NCI-H748 (cell line): ENCODE data around the gene LIMA1.
"Not testable (repeated sequence)": the region's sequence is repeated elsewhere in the genome, so short reads cannot be mapped to it uniquely, and the experiment has no call there.

ENCODE experiments used
- DNase-seq: peaks from one replicate; lab custom pipeline; 2025; ENCODE audit not compliant: unreplicated experiment; lab: John Stamatoyannopoulos, UW

The LIMA1 gene

DNA sequence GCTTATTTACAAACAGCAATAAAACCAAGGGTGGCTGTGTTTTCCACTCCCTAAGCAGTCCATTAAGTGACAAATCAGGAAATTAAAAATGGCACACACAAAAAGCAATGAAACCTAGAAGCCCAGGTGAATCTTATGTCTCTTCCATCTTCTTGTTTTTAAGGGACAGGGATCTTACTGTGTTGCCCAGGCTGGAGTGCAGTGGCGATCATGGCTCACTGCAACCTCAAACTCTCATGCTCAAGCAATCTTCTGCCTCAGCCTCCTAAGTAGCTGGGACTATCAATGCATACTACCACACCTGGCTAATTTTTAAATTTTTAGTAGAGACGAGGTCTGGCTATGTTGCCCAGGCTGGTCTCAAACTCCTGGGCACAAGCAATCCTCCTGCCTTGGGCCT, 63.8 kb downstream of the LIMA1 start:
- no peak for DNase-seq

DNA sequence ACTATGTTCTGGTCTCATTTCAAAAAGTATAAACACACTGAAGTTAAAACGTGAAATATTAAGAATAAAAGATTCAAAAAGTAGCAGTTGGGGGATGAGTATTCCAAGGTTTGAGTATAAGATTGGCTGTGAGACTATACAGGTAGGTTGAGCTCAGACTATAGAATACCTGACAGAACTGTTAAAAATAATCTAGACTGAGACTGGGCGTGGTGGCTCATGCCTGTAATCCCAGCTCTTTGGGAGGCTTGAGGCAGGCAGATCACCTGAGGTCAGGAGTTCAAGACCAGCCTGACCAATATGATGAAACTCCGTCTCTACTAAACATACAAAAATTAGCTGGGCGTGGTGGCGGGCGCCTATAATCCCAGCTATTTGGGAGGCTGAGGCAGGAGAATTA, 64.3 kb downstream of the LIMA1 start:
- DNase-seq = not testable (repeated sequence)

GRCh38 chr12:50218386-50218785, 64.9 kb downstream of the LIMA1 start:
- no peak for DNase-seq

- DNase-seq = no peak
Measured at GRCh38 chr12:50217202-50217601, 66.1 kb downstream of the LIMA1 start.

DNA sequence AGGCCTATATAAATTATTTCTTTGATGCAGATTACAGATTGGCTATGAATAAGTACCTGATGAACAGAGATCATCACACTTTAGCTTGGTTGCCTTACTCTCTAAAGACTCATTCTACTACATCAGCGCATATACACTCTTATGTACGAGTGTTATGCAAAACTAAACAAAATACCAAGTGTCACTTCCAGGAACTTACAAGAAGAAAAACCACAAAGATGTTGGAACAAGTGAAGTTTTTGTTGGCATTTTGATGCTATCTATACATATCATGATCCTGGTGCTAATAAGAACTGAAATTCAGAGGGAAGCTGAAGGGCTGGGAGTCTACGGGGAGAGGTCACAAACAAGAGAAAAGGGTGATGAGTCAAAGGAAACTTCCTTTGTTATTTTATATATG, 68.3 kb downstream of the LIMA1 start:
- no peak for DNase-seq

GRCh38 chr12:50214018-50214417, 69.3 kb downstream of the LIMA1 start:
- no peak for DNase-seq

DNA sequence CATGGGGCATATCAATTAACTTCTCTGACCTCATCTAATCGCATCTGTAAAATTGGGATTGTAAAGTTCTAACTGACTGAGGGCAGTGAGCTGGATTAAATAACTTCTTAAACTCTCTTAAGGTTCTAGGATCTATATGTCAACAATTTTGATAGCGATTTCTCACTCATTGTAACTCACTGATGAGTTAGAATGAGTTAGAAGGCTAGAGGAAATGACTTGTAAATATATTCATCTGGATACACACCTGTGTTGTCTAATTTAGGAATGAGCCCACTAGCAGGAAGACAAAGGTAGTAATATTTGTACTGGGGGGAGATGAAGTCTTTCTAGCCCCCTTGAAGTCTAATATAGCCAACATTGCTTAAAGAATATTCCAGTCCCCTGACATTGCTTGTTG, 69.9 kb downstream of the LIMA1 start:
- no peak for DNase-seq

DNA sequence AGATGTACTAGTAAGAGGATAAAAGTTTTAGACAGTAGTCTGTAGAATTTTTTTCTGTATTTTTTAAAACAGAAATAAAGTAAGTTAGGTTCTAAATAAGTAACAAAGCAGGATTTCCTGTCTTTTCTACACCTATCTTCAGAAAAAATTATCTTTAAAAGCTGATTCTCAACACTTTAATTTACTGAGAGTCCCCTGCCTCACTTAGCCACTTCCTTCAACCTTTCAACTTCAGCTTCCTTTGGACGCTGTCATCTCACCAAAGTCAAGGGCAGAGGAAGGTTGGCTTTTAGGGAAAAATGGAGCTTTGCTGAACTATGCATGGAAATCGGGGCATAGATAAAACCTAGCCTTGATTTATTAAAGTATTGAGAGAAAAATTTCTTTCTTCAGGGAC, 71.3 kb downstream of the LIMA1 start:
- DNase-seq = no peak

DNA sequence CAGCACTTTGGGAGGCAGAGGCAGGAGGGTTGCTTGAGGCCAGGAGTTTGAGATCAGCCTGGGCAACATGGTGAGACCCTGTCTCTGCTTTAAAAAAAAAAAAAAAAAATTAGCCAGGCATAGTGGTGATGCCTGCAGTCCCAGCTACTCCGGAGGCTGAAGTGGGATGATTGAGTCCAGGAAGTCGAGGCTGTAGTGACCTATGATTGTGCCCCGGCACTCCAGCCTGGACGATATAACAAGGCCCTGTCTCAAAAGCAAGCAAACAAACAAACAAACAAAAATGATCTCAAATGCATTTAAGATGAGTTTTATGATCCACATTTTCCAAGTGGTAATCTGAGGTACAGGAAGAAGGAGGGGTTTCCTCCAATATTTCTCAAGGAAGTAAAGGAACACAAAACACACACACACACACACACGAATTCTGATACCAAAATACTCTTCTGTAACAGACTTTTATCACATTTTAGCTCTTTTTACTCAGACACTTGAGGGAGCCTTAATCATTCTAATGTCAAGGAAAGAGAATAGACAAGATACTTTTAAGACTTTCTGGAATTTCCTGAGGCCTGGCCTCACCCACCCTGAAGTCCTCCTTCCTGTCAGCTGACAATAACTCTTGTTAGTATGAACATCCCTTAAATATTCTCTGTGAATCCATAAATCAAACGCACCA, 71.8 kb downstream of the LIMA1 start:
- DNase-seq = no peak

GRCh38 chr12:50207424-50207823, 75.9 kb downstream of the LIMA1 start:
- no peak for DNase-seq

DNA sequence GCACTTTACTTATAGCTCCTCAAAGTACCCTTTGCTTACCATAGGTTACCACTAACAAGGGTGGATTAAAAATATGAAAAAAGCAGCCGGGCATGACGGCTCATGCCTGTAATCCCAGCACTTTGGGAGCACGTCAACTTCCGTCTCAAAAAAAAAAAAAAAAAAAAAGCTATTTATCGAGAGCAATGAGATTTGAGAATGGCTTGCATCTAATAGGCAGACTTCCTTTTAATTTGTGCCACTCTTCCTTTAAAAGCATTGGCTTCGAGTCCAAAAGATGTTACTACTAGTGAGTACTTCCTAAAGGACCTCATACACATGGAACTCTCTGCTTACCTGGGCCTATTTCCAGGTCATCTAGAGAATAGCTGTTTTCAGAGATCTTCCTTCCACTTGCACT, 77.7 kb downstream of the LIMA1 start:
- no peak for DNase-seq

- DNase-seq = no peak
Measured at GRCh38 chr12:50203691-50204090, 79.6 kb downstream of the LIMA1 start.

- peak; percentile 20 for DNase-seq
Measured at GRCh38 chr12:50201987-50202521, 81.3 kb downstream of the LIMA1 start.

DNA sequence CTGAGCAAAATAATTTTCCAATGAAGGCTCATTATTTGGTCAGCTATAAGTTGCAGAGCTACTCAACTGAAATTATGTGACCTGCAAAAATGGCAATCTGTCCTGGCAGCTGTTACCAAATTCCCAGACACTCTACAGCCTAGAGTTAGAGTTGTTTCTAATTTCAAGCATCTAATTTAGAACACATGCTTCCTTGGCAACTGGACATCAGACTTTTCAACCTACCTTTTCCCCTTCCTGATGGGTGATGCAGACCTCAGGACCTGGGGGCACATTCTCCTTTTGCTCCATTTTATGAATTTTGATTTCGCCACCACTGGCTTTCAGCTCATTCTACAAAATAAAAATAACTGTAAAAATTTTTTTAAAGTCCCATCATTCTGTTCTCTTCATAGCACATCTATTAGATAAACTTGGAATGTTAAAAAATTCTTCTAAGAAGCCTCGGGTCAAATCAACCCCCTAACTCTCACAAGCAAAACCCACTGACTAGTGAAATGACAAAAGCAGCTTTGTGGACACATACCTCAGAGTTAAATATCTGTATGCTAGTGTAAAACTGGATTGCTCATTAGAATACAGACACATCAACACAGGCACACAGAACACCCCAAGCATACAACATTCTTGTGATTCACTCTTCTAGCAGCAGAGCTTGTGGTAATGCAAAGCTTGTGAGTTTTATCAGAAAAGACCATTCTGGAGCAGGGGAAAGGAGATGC, 82.6 kb downstream of the LIMA1 start:
- no peak for DNase-seq

DNA sequence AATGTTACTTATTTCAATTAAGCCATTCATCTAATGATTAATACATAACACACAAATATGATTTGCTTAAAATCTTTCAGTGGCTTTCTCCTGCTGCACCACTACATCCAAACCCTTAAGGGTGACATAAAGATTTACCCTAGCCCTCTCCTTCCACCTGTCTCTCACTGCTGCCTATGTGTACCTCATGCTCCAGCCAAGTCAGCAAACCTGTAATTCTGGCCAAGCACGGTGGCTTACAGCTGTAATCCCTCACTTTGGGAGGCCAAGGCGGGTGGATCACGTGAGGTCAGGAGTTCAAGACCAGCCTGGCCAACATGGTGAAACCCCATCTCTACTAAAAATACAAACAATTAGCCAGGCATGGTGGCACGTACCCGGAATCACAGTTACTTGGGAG, 84.5 kb downstream of the LIMA1 start:
- DNase-seq = no peak

DNA sequence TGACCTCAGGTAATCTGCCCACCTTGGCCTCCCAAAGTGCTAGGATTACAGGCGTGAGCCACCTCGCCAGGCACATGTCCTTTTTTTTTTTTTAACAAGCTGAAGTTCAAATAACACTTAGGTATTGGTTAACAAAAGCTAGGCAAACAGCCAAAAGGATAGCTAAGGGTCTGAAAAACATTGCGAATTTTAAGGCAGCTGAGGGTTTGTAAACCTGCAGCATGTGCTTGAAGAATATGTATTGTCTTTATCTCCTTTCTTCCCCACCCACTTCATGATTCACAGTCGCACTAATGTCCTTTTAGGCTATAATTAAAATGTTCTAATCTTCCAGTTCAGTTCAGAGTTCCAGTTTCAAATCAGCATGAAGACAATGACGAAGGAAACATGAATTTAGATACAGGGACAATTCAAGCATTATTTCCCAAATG, 86.0 kb downstream of the LIMA1 start:
- DNase-seq = no peak

DNA sequence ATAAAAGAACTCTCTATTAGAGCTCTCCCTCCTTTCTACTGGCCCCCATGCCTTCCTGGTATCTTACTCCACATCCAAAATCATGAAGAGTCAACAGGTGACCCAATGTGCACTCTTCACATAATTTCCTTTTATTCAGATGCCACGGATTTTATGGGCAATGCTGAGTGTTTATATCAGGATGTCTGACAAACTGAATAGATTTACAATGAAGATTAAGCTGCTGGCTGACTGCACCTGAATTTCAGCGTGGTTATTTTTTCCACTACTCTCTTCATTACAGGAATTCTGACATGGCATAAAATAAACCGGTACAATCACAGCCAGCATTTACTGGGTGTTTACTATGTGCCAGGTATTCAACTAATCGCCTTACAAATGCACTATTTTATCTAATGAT, 86.8 kb downstream of the LIMA1 start:
- no peak for DNase-seq

DNA sequence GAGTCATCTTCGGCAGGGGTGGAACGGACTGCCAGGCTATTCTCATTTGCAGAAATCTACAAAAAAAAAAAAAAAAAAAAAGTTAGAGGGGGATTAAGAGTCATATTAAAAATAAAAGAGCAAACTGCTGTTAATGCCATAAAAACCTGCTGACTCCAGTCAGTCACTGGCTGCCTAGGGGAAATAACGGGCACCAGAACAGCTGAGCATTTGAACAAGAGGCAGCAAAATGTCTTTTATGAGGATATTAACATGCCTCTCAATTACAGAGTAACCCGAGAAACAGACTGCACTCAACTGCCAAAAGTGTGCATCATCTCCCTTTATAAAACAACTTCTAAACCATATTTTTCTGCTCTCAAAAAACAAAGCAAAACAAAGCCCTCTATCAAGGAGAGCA, 87.5 kb downstream of the LIMA1 start:
- no peak for DNase-seq

- DNase-seq = no peak
Measured at GRCh38 chr12:50192908-50193307, 90.4 kb downstream of the LIMA1 start.

DNA sequence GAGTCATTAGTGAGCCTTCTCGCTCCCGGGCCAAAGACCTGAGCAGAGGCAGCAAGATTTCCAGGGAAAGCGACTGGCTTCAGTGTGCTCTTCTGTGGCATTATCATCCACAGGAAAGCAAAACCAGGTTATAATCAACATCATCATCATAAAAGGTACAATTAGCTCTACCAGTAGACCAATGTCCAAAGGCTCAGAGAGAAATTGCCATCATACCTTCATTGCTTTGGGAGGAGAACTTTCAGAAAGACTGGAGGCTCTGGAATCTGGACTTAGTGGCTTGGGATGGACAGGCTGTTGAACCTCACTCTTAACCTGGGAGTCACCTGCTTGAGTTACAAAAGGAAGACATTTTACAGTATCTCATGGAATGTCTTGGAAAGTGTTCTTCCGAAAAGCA, 91.1 kb downstream of the LIMA1 start:
- DNase-seq = no peak

GRCh38 chr12:50190859-50191258, 92.5 kb downstream of the LIMA1 start:
- no peak for DNase-seq

DNA sequence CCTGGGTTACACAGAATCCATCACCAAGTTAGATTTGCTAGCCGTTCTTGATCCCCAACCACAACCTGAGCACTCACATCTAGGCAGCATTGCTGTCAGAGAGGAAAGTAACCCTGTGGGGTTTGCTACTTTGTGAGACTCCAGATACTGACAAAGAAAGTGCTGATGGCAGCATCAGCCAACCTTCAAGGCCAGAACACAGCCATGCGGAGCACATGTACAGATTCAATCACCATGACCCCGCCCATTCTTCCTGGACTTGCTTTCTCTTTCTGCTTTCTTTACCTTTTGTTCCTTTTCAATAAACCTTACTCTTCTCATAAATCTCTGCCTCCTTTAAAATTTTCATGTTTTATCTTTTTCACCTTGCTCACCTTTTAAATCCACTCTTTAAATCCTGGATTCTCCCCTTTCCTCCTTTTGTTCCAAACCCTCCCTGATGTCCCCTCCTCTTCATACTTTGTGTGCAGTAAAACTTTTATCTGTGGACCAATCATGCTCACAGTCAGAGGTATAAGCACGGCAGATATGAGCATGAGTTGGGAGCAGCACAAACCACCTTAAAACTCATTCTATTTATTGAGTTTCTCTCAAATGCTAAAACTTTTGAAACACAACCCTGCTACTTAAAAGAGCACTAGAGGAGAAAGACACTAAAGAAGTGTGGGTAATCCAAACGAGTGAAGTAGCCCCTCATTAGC, 94.3 kb downstream of the LIMA1 start:
- DNase-seq = no peak
